Measurements from ENCODE around the gene WDR4.

GRCh38 chr21:42861848-42862400, 17.4 kb downstream of the WDR4 start:
- TF ChIP-seq CTCF (conservative IDR thresholded peaks at IDR 0.05; ENCODE audit: low read depth, low read length) (no peak), EZH2 (IDR thresholded peaks at IDR 0.05; ENCODE audit: low read length, unreplicated experiment) (no peak), EZH2phosphoT487 (IDR thresholded peaks at IDR 0.05; ENCODE audit: borderline replicate concordance, low read length) (no peak)

All from PC-3 (cell line).